Right lobe of liver (tissue), 6 donors: ENCODE data around the gene DYNC2H1. TPM values are rescaled to one million over a fixed set of nuclear protein-coding genes. Genes with fewer than 3 reads are reported as not detected.

Experiments used
- ATAC-seq, 4 donors: fragments of 200-7000 bp; cut with Tn5 transposase; one replicate each; pipeline ENCODE4 v1.9.1; 2020; ENCODE audit warnings: mild to moderate bottlenecking in 4 of 4, moderate library complexity in 4 of 4
- DNase-seq, 3 donors: peaks; one replicate each; pipeline ENCODE4 v3.0.0-alpha.2; 2020
- H3K27ac ChIP-seq, 3 donors: fragments of 200-600 bp; one replicate each; pipeline ENCODE4 v1.8.0; 2022
- H3K27me3 ChIP-seq, 2 donors: fragments of 200-600 bp; one replicate each; pipeline ENCODE4 v1.8.0; 2022
- H3K36me3 ChIP-seq, 4 donors: fragments of 200-600 bp; sonication (generic) in 1 of 4; one replicate each; pipeline versions ENCODE4 v1.5.1 to v1.8.0; 2017 to 2022; ENCODE audit warnings: control low read depth in 1 of 4
- H3K4me1 ChIP-seq, 4 donors: fragments of 200-600 bp; sonication (generic) in 1 of 4; one replicate each; pipeline versions ENCODE4 v1.5.1 to v1.8.0; 2017 to 2022; ENCODE audit warnings: control low read depth in 1 of 4
- H3K4me3 ChIP-seq, 3 donors: fragments of 200-600 bp; one replicate each; pipeline ENCODE4 v1.8.0; 2022
- H3K9me3 ChIP-seq, 4 donors: fragments of 200-600 bp; sonication (generic) in 1 of 4; one replicate each; pipeline versions ENCODE4 v1.5.1 to v1.8.0; 2017 to 2022; ENCODE audit warnings: control low read depth in 1 of 4
- POLR2A ChIP-seq: fragments of 450-650 bp; IDR thresholded peaks from one replicate; pipeline ENCODE4 v1.6.1; 2017; ENCODE audit warnings: antibody characterized with exemption, mild to moderate bottlenecking
- WGBS: methylation state at CpG from one replicate; pipeline ENCODE4 v1.1.6; 2018; ENCODE audit warnings: low coverage, low lambda C conversion rate; ENCODE audit not compliant: insufficient coverage; ENCODE audit errors: missing lambda C conversion rate; 5-methylcytosine and 5-hydroxymethylcytosine counted together
- intact Hi-C, 2 donors: fragments of 100-400 bp; cut with DNase I; formaldehyde crosslinking; loops; one replicate each; pipeline versions ENCODE4 v1.11.2 to v1.14.1; 2022
- total RNA-seq, 6 experiments: library from RNA; depleted of rRNA in 2 of 6; stranded (reverse); fragments of >200 nt in 2 of 6; fragmentation: NEBNext Ultra II Directional in 3 of 6; extraction: Animal tissue kit (Norgen Biotek cat#: 25700) in 3 of 6; gene quantifications; one replicate each; pipeline versions ENCODE4 v1.1.0 to v1.2.4, GENCODE V29; 2016 to 2023
- TF ChIP-seq, protein P1 (sequence below), 4 donors: fragments of 200-600 bp in 3 of 4; fragments of 450-650 bp in 1 of 4; IDR thresholded peaks; one replicate each; pipeline versions ENCODE4 v1.5.1 to v1.8.0; 2016 to 2022; ENCODE audit warnings: antibody characterized with exemption in 4 of 4, mild to moderate bottlenecking in 2 of 4
- donor health status: DM: no; HTN: yes; CAD: no.
- donor health status: DM: no; HTN: no; CAD: no.
- donor health status: DM: no; HTN: no; CAD: no.
- donor health status: DM: no; HTN: yes; CAD: no.
- donor health status: DM: no; HTN: yes; CAD: no.

Gene DYNC2H1
- total RNA-seq, 6 experiments from 2014 or later = 1.0 to 3.4 (median 1.5) TPM

DNA sequence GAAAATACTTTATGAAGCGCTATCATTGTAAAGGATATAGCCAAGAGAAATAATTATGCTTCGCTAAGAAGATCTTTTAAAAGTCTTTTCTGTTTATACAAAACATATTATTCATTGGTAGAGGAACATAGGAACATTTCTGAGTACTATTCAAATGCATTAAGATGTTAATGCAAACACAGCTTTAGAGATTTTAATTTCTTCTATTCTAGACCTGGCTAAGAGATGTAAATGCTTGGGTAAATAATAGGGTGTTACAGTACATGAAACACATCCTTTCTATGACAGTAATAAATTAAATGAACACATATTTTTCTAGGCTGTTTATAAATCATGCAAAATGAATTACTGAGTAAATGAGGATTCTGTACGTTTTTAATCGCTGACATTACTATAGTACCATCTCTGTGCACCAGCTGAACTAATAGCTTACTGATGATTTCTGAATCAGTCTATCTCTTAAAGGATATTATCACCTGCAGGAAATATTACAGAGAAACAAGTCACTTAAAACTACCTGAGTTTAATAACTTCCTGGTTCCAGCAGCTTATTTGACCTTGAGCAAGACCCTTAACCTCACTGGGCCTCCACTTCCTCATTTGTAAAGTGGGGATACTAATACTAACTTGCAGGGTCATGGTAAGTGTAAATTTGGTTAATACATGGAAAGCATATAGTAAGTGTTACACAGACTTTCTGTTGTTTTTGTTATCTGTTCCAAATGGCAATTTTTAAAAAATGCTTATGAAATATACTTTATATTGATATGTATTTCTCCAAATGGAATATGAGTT, 344.9 kb downstream of the DYNC2H1 start:
- Histone ChIP-seq H3K27me3 (no peaks in the 10 kb centered on the region), H3K36me3 (no peaks in the 10 kb centered on the region), H3K4me1 (no peaks in the 10 kb centered on the region), H3K9me3 (no peaks in the 10 kb centered on the region), H3K4me3 (no peak overlapping the region), H3K27ac (no peak overlapping the region)
- intact Hi-C loops = no loop called here
- TF ChIP-seq POLR2A = no peak
- ATAC-seq = no peak
- DNase-seq = no peak
- 85% methylated on average over 4 of the region's 4 CpGs for WGBS

DNA sequence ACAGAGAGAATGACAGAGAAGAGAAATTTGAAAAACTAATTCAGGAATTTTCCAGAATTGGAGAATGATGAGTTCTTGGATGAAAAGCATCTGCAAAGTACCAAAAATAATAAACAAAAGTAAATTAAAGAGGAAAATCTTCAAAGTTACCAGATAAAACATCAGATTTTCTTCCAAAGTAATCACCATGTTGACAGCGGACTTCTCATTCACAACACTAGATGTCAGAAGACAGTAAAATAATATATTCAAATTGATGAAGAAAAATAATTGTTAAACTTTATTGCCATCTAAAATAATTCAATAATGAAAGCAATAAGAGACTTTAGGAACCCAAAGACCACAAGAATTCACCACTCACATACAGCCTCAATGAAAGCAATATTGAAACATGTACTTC, 355.2 kb downstream of the DYNC2H1 start:
- H3K9me3 ChIP-seq = no peaks in the 10 kb centered on the region
- no peaks in the 10 kb centered on the region for H3K36me3 ChIP-seq
- no peak for DNase-seq
- no peak overlapping the region for H3K4me3 ChIP-seq
- no peaks in the 10 kb centered on the region for H3K27me3 ChIP-seq
- no peak for TF ChIP-seq POLR2A
- no peaks in the 10 kb centered on the region for H3K4me1 ChIP-seq
- 92% methylated on average over 1 of the region's 1 CpG for WGBS
- H3K27ac ChIP-seq = no peak overlapping the region
- no peak for ATAC-seq
- intact Hi-C loops = no loop called here

- no peak for ATAC-seq
- DNase-seq = no peak
- no peak for TF ChIP-seq POLR2A
- TF ChIP-seq, protein P1, sequence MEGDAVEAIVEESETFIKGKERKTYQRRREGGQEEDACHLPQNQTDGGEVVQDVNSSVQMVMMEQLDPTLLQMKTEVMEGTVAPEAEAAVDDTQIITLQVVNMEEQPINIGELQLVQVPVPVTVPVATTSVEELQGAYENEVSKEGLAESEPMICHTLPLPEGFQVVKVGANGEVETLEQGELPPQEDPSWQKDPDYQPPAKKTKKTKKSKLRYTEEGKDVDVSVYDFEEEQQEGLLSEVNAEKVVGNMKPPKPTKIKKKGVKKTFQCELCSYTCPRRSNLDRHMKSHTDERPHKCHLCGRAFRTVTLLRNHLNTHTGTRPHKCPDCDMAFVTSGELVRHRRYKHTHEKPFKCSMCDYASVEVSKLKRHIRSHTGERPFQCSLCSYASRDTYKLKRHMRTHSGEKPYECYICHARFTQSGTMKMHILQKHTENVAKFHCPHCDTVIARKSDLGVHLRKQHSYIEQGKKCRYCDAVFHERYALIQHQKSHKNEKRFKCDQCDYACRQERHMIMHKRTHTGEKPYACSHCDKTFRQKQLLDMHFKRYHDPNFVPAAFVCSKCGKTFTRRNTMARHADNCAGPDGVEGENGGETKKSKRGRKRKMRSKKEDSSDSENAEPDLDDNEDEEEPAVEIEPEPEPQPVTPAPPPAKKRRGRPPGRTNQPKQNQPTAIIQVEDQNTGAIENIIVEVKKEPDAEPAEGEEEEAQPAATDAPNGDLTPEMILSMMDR (IDR thresholded peaks at IDR 0.05) = no peak
- H3K27me3 ChIP-seq = no peaks in the 10 kb centered on the region
- no peaks in the 10 kb centered on the region for H3K4me1 ChIP-seq
- no peaks in the 10 kb centered on the region for H3K36me3 ChIP-seq
- no peaks in the 10 kb centered on the region for H3K9me3 ChIP-seq
- intact Hi-C loops = no loop called here
- H3K27ac ChIP-seq = no peak overlapping the region
- 47% methylated on average over 3 of the region's 3 CpGs for WGBS
- H3K4me3 ChIP-seq = no peak overlapping the region
Observed at GRCh38 chr11:103465555-103466140, 356.4 kb downstream of the DYNC2H1 start.

DNA sequence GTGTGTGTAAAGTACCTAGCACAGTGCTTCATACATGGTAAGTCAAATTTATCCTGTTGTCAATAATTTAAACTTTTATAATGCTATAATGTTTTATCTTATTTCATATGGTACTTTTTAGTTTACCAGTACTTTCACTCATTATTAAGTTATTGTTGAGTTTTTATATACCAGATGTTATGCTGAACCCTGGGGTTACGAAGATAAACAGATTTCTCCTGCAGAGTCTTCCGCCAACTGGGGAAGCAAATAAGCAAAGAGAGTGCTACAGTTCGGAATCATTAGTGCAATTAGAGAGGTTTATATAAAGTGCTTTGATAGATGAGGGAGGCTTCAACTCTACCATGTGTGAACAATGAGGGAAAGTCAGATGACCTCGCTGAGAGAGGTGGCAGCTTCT, 362.3 kb downstream of the DYNC2H1 start:
- Histone ChIP-seq H3K27ac (no peak overlapping the region), H3K4me1 (no peaks in the 10 kb centered on the region), H3K27me3 (no peaks in the 10 kb centered on the region), H3K36me3 (no peaks in the 10 kb centered on the region), H3K9me3 (no peaks in the 10 kb centered on the region), H3K4me3 (no peak overlapping the region)
- DNase-seq = no peak
- no peak for ATAC-seq
- intact Hi-C loops = no loop called here
- WGBS = 58% methylated on average over 4 of the region's 4 CpGs
- TF ChIP-seq POLR2A = no peak
- TF ChIP-seq, protein P1 (IDR thresholded peaks at IDR 0.05) = no peak

- Histone ChIP-seq H3K27ac (no peak overlapping the region), H3K27me3 (no peaks in the 10 kb centered on the region), H3K4me1 (no peaks in the 10 kb centered on the region), H3K4me3 (no peak overlapping the region), H3K36me3 (no peaks in the 10 kb centered on the region), H3K9me3 (no peaks in the 10 kb centered on the region)
- no peak for DNase-seq
- no peak for ATAC-seq
- TF ChIP-seq, protein P1 (IDR thresholded peaks at IDR 0.05) = no peak
- TF ChIP-seq POLR2A = no peak
- 54% methylated on average over 2 of the region's 2 CpGs for WGBS
- intact Hi-C loops = no loop called here
Observed at GRCh38 chr11:103476874-103477273, 367.6 kb downstream of the DYNC2H1 start.
